ENCODE results near the gene COL4A2.

The COL4A2 gene

GRCh38 chr13:110548891-110549794, 242.1 kb downstream of the COL4A2 start:
- no peak for DNase-seq

GRCh38 chr13:110549795-110550160, 242.7 kb downstream of the COL4A2 start:
- DNase-seq: no peak

- no peak for DNase-seq
Measured at GRCh38 chr13:110551284-110551683, 244.2 kb downstream of the COL4A2 start.

DNA sequence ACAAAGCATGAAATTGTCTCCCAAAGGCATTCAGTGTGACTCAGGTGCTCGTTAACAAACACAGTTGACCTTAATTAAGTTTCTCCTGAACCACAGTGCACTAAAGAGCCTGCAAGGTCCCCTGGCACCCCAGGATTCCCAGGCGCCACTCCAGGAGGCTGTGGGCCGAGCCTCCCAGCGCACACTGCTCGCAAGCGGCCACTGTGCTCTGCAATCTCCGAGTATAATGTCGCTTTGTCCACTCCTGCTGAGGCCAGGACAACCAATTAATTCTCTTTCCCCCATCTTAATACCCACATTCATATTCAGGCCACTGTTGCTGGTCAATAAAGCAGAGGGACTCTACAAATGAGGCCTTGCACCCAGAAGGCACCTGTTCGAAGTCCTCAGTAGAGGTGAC, 245.7 kb downstream of the COL4A2 start:
- DNase-seq: no peak

DNA sequence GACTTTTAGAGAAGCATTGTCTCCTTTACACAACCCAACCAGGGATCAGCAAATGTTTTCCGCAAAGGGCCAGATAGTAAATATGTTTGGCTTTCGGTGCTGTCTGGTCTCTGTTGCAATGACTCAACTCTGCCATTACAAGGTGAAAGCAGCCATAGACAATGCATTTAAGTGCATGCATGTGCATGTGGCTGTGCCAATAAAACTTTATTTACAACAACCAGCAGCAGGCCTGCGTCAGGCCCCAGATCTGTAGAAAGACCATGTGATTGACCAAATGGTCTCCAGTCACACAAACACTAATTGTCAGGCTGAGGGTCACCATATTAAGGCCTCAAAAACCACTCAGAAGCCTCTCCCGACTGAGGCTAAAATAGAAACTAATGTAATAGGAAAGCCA, 246.3 kb downstream of the COL4A2 start:
- no peak for DNase-seq

DNA sequence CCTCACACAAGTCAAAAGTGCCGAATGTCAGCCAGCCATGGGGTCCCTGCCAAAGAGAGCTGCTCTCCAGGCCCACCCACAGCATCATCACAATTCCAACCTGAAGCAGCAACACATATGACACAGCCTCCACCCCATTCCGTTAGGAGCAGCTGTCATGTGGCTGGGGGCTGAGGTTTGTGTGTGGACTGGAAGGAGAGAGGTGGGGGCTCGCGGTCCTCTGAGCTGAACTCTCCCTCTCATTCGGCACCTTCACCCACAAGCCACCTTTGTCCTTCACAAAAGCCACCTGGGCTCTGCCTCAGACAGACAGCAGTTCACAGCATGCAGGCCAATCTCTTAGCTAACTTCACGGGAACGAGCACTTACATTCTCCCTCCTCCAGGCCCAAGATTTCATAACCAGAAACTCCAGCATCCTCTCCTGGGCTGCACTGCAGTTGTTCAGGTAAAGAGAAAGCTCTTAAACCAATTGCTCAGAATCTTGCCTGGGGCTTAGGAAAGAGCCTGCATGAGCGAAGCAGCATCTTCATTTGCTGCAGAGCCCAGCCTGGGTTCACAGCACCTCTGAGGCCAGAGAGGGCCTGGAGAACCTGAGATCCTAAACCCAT, 247.2 kb downstream of the COL4A2 start:
- DNase-seq: no peak

DNA sequence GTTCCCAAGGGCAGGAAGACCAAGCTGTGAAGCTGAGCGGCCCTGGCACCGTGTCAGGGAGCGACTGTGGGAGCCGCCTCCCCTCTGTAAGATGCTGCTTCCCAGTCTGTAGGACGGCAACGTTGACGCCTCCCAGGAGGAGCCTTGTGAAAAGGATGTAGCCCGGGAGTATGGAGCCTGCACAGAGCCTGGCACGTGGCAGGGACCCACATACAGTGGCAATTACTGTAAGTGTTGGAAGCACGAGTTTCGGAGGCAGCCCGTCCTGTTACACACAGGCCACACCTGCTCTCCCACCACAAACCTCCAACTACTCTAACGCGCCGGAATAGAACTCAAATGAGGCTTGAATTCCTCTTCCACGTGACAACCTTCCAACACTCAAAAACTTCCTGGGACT, 247.9 kb downstream of the COL4A2 start:
- DNase-seq: no peak

- DNase-seq: no peak
Measured at GRCh38 chr13:110555601-110556223, 248.6 kb downstream of the COL4A2 start.

- DNase-seq: no peak
Measured at GRCh38 chr13:110556224-110556606, 249.1 kb downstream of the COL4A2 start.

DNA sequence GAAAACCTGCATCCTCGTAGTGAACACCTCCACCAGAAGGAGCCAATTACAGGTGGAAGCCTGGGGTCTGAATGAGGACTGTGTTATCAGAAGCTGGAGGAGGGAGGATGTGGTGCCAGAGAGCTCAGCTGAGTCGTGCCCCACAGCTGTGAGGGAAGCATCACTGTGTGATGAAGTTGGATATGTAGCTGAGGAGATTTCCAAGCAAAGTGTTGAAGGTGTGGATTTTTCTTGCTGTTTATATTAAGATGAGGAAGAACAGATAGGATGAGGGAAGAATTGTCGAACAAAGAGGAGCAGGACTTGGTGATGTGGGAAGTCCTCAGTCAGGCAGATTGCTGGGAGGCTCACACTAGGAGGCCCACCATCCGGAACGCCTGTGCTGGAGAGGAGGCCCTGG, 250.0 kb downstream of the COL4A2 start:
- DNase-seq: no peak

DNA sequence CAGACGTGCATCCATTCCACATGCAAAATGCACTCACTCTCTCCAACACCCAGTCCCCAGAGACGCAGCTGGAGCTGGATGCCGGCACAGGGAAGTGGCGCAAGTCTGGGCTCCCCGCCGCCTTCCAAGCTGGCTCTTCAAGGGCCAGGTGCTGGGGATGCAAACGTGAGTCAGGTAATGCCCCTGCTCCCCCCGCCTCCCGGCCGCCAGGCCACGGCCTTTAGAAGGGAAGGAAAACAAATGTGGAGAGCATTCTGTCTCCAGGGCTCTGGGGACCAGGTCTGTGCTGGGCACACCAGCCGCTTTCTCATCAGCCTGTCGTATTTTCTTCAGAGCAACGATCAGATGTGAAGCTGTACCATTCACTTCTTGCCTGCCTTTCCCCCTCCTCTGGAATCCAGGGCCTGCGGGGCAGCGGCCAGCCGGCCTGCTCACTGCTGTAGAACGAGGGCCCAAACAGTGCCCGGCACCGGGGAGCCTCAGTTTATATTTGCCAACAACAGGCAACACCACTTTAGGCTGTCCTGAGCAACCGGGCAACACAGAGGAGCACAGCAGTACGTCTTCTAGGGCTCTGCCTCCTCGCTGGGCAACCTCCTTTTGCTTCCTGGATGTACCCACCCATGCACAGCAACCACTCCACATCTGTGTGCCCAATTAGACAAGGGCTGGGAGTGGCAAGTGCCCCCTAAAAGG, 250.7 kb downstream of the COL4A2 start:
- DNase-seq: no peak

GRCh38 chr13:110559429-110559943, 252.4 kb downstream of the COL4A2 start:
- no peak for DNase-seq

- DNase-seq: no peak
Measured at GRCh38 chr13:110559986-110560385, 252.9 kb downstream of the COL4A2 start.

GRCh38 chr13:110560601-110561343, 253.7 kb downstream of the COL4A2 start:
- no peak for DNase-seq

GRCh38 chr13:110561344-110562035, 254.4 kb downstream of the COL4A2 start, which contains the start of gene RAB20:
TSS of gene RAB20 (minus strand) at chr13:110561722. CDS start at chr13:110561519, 203 bp downstream.
- DNase-seq: no peak

DNA sequence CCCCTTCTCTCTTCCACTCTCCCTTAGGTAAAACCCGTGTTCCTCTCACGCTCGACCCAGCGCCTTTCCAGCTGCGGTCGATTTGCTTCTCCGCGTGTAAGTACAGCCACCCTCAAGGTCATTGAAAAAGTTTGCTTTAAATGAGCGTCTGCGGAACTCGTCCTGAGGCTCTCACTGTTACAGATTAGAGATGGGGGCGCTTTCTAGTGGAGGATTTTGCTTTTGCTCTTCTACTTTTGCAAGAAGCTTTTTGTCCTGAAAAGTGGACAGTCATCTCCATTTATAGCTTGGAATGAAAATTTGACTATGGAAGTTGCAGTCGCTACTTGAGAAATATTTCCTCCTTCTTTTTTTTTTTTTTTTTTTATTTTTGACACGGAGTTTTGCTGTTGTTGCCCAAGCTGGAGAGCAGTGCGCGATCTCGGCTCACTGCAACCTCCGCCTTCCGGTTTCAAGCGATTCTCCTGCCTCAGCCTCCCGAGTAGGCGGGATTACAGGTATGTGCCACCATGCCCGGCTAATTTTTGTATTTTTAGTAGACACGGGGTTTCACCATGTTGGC, 255.0 kb downstream of the COL4A2 start:
- no peak for DNase-seq

Measured in NCI-H2171 (cell line).